Activated naive CD4-positive, alpha-beta T cell treated with Interleukin-2 at 50 U/mL for 16 hours (primary cell): ENCODE results near the gene NELFE.

Experiments used
- DNase-seq: peaks from one replicate; pipeline ENCODE4 v3.0.0-alpha.2; 2020

Gene NELFE

DNA sequence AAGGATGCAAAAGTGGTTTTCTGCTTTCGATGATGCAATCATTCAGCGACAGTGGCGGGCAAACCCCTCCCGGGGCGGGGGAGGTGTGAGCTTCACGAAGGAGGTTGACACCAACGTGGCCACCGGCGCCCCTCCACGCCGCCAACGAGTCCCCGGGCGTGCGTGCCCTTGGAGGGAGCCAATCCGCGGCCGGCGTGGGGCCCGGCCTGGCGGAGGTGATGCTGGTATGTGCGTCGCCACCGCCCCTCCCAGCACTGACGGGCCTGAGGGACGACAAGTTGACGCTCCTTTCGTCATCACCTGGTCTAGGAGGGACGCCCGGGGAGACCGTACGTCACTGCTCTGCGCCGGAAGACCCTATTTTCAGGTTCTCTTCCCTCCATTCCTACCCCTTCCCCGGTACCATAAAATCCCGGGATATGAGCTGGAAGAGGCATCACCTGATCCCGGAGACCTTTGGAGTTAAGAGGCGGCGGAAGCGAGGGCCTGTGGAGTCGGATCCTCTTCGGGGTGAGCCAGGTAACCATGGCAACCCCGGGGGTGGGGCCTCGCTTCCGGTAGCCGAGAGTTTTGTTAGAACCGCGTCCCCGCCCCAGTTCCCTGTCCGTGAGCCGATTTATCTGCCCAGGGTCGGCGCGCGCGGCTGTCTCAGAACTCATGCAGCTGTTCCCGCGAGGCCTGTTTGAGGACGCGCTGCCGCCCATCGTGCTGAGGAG, 13.4 kb upstream of the NELFE start, which contains the start of gene DXO:
Gene DXO (minus strand): TSS at position 146 of the 716 bp plus-strand sequence. CDS start 463 bp downstream, outside the sequence.
- DNase-seq: peak; percentile 97

DNA sequence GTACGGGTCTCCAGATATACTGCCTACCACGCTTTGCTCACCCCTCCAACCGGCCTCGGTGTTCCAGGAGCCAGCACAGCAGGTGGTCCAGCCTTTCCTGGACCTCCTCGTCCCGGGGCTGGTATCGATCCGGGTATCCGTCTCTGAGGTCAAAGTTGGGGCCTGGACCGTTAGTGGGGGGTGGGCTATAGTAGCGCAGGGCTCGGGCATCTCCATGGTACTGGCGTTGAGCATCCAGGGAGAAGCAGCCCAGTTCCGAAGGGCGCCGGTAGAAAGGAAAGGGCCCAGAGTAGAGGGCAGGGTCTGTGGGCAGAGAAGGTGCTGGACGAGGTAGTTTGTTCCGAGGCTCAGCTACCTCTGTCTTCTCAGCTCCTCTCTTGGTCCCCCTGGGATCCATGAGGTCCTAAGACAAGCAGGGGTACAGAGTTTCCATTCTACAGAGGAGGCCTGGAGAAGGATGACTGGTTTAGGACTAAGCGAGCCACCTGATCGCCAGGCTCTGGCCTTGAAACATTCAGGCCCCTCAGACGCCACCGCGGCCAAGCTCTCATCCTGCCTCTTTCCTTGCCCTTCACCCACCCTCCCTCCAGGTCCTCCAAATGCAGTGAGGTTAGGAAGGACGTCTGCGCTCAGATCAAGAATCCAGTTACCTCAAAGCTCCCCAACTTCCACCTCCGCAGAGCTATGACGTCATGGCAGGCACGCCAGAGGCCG, 12.7 kb upstream of the NELFE start:
- DNase-seq: no peak

DNA sequence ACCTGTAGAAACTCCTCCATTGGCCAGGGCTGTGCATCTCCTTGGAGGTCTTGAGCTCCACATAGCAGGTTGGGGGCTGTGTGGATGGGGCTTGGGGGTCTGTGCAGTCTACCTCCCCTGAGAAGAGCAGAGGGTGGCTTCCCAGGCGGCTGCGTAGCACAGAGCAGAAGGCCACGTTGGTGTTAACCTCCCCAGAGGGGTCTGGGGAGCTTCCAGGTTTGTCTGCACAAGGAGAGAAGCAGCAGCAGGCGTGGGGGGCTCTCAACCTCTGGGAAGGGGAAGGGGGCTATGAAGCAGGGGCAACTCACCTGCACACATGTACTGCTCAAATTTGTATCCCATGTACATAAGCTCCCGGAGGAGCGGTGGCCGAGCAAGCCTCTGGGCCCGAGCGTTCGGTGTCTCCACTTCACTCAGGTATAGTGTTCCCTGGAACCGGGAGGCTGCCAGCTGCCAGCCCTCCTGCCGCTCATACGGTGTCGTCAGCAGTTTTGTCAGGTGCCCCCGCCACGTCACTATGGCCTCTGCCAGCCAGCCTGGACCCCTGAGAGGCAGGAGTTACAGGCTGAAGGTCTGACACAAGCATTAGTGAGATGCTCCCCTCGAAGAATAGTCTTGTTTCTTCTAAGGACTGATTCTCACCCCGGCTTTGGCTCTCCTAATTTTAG, 12.0 kb upstream of the NELFE start:
- DNase-seq: no peak

DNA sequence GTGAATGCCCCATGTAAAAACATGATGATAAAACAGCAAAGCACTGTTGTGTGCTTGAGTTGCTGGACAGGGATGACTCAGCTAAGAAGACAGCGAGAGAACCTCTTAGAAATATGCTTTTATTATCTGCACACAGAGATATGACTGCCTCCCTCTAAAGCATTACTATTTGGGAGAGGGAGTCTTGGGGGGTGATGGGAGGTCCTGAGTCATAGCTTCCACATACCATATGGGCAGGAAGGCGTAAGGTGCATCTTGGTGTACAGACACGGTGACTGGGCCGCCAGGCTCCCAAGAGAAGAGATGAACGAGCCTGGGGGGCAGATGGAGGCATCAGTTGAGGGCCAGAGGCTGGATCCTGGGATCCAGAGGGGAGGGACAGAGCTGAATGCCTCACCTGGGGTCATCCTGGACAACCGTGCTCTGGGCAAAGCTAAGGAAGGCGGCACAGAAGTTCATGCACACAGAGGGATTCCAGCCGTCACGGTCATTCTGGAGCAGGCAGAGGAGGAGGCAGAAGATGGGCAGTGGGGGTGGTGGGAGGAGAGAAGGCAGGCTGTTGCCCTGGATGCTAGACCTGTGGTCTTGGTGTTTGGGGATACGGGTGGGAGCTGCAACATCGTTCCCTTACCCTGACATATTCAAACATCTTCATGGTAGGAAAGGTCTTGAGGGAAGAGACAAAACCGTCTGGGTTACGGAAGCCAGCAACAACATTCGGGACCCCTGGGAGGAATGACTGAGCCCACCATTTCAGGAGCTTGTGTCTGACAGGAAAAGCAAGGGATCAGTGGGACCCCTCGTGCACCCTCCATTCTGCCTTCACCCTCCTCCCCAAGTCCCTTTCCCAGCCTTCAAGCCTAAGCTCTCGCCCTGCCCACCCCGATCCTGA, 11.2 kb upstream of the NELFE start:
- DNase-seq: no peak

DNA sequence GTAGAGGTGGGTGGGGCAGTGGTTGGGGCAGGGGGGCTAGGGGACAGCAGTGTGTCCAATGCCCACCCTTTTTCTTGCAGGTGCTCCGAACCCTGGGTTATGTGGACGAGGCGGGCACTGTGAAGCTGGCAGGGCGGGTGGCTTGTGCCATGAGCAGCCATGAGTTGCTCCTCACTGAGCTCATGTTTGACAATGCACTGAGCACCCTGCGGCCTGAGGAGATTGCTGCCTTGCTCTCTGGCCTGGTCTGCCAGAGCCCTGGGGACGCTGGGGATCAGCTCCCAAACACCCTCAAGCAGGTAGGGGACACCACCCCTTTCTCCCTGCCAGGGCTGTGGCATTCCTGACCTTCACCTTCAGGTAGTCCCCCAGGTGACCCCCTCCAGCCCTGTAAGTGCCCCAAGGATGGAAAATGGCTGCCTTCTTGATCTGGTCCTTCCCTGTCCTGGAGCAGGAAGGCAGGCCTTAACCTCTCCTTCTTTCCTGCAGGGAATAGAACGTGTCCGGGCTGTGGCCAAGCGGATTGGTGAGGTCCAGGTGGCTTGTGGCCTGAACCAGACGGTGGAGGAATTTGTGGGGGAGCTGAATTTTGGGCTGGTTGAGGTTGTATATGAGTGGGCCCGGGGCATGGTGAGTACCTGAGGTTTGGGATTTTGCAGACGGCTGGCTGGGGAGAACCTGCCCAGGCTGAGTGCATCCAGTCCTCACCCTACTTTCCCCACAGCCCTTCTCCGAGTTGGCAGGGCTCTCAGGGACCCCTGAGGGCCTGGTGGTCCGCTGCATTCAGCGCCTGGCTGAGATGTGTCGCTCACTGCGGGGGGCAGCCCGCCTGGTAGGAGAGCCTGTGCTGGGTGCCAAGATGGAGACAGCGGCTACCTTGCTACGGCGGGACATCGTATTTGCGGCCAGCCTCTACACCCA, 10.3 kb upstream of the NELFE start:
- no peak for DNase-seq

DNA sequence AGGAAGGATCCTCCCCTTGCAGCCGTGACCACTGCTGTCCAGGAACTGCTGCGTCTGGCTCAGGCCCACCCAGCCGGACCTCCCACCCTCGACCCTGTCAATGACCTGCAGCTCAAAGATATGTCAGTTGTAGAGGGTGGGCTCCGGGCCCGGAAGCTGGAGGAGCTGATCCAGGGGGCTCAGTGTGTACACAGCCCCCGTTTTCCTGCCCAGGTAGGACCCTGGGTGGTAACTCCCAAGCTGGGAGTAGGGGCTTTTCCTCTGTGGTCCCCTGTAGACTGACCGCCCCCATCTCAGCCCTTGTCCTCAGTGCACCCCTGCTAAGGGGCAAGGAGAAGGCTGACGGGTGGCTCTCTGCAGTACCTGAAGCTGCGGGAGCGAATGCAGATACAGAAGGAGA, 9.6 kb upstream of the NELFE start:
- DNase-seq: no peak

DNA sequence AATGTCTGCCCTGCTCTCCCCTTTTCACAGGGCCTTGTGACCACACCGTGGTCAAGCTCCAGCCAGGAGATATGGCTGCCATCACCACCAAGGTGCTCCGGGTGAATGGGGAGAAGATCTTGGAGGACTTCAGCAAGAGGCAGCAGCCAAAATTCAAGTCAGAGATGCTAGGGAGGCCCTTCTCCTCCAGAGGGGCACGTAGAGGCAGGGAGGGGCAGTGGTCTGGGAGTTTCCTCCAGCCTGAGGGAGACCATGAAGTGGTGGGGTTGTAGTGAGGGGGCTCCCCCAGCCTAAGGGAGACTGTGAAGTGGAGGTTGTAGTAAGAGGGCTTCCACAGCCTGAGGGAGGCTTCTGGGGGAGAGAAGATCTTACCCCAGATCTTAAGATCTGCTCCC, 9.2 kb upstream of the NELFE start:
- no peak for DNase-seq

DNA sequence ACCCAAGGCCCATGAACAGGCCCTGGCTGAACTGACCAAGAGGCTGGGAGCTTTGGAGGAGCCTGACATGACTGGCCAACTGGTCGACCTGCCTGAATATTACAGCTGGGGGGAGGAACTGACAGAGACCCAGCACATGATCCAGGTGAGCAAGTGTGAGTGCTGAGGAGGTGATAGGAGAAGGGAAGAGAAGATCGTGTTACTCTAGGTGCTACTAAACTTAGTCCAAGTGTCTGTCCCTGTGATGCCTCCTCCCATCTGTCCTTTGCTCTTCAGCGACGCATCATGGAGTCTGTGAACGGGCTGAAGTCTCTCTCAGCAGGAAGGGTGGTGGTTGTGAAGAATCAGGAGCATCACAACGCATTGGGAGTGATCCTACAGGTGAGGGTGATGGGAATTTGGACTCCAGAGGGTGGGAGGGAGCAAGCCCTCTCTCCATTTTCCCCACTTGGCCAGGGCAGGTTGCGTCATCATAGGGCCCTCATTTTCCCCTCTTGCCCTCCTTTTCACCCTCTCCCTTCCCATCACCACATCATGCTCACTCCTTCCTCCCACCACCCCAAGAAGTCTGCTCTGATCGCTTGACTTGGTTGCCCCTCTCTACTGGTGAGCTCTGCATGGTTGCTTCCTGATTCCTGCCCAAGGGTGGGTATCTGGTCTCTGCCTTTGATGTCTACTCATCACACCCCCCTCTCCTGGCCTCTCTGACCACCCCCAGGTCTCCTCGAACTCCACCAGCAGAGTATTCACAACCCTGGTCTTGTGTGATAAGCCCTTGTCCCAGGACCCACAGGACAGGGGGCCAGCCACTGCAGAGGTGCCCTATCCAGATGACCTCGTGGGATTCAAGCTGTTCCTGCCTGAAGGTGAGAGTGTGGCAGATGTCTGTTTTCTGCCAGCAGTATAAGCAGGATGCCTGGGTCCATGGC, 8.5 kb upstream of the NELFE start:
- DNase-seq: no peak

DNA sequence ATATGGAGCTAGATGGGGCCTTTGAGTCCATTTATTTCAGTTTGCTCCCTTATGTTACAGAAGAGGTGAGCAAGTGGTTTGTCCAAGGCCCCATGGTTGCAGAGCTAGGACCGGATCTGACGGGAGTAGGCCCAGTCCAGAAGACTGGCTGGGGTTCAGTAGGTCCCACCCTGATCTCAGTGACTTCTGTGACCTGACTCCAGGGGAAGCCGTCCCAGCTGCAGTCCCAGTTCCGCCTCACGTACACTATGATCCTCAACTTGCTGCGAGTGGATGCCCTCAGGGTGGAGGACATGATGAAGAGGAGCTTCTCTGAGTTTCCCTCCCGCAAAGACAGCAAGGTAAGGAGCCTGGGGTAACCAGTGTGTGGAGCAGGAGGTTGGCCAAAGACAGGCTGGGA, 7.7 kb upstream of the NELFE start:
- DNase-seq: no peak

DNA sequence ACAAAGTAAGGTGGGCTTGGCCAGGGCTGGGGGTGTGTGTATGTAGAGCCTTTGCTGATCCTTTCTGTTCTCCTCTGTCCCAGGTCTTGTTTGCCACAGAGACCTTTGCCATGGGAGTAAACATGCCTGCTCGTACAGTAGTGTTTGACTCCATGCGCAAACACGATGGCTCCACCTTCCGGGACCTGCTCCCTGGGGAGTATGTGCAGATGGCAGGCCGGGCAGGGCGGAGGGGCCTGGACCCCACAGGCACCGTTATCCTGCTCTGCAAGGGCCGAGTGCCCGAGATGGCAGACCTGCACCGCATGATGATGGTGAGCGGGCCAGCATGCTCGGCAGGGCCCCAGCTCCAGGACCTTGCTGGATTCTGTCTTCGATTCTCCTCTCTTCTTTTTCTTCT, 6.9 kb upstream of the NELFE start:
- no peak for DNase-seq

DNA sequence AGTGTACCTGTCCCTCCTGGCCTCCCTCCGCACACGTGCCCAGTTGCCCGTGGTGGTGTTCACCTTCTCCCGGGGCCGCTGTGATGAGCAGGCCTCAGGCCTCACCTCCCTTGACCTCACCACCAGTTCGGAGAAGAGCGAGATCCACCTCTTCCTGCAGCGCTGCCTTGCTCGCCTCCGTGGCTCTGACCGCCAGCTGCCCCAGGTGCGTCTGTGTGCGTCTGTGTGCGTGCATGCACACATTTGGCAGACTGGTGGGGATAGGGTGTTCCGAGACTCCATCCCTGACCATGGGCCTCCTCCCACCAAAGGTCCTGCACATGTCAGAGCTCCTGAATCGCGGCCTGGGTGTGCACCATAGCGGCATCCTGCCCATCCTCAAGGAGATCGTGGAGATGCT, 5.2 kb upstream of the NELFE start:
- no peak for DNase-seq

DNA sequence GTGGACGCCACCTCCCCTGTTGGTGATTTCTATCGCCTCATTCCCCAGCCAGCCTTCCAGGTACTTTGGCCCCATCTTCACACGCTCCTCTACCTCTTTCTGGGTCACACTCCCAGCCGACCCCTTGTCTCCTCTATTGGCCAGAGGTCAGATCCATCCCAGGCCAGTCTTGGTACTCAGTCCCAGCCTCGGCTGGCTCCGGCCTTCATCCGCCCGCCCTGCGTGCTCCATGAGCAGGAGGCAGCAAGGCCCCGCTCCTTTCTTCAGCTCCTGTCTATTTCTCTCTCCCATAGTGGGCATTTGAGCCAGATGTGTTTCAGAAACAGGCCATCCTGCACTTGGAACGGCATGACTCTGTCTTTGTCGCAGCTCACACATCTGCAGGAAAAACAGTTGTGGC, 2.8 kb upstream of the NELFE start:
- no peak for DNase-seq

DNA sequence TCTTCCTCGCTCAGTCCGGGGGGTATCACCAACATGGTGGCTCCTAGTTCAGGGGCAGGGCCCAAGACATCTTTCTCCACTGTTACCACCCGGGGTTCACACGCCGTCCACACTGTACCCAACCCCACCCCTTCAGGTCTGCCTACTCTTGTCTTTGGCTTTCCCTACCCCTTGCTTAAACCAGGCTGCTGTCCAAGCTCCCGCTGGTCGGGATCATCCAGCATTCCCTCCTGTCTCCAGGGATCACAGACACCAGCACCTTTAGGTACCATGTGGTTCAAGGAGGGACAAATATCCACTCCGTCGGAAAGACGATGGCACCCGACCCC, 395 bp downstream of the NELFE start:
- no peak for DNase-seq

DNA sequence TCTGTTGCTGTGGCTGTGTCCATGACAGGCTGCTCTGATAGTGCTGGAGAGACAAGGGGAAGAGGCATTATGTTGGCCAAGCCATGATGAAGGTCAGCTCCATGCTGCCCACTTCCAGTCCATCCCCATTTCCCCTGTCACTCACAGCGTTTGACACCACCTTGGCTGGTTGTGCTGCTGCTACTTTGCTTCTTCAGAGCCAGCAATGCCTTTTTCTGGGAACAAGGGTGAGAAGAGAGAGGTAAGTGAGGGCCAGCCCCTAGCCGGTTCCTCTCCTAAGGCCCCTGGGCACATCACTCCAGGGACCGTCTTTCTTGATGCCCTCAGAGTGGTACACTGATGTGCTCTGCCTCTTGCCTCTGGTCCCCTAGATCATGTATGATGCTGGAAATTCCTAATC, 2.0 kb downstream of the NELFE start:
- DNase-seq: no peak

DNA sequence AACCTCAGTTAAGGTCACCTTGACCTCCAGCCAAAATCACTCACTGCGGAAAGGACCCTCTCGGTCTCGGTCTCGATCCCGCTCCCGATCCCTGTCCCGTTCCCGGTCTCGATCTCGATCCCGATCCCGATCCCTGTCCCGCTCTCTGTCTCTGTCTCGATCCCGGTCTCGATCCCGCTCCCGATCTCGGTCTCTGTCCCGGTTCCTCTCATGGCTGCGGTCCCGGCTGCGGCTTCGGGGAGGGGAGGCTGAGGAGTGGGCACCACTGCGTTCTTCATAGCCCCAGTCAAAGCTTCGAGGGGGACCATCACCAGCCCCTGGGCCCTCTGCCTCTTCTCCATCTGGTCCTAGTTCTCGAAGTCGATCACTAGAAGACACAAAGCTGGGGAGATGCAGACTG, 4.3 kb downstream of the NELFE start:
- no peak for DNase-seq

DNA sequence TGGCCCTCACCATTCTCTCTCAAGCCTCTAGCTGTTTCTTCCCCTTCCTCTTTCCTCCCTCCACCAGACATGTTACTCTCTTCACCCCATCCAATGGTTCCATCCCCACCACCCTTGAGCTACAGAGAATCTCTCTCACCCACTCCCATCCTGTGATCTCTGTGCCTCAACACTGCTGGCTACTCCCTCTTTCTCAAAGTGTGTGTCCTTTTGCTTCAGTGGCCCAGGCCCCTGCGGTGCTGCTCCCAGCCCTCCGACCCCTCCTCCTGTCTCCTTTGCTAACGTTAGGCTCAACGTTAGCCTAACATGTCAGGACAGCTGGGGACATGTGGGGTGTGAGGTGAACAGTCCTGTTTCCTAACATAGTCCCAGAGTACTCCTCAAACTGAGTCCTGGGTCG, 5.9 kb downstream of the NELFE start:
- DNase-seq: no peak

DNA sequence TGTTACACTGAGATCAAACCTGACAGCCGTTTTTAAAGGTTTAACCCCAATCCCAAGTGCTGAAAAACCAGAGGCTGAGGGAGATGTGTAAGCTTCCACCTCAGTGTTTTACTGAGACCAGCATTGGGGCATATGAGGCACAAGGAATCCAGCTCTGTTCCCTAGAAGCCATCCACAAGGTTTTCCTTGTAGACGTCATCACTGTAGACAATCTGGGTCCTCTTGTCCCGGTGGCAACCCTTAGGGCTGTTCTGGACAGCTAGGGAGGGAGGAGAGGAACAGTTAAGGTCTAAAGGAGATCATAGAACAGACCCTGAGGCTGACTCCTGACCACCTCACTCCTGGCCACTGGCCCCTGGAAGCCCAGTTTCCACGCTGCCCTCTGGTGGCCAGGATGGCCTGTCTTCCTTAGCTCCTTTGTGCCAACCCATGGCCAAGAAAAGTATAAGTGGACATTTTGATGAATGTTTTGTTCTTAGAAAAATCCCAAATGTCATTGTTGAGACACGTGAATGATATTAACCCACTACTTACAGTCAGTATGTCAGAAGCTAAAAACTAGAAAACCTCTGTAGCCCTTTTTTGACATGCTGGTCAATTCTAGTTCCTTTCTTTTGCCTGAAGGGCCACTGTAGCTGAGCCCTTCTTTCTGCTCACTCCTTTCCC, 6.5 kb downstream of the NELFE start:
- DNase-seq: peak; percentile 38

DNA sequence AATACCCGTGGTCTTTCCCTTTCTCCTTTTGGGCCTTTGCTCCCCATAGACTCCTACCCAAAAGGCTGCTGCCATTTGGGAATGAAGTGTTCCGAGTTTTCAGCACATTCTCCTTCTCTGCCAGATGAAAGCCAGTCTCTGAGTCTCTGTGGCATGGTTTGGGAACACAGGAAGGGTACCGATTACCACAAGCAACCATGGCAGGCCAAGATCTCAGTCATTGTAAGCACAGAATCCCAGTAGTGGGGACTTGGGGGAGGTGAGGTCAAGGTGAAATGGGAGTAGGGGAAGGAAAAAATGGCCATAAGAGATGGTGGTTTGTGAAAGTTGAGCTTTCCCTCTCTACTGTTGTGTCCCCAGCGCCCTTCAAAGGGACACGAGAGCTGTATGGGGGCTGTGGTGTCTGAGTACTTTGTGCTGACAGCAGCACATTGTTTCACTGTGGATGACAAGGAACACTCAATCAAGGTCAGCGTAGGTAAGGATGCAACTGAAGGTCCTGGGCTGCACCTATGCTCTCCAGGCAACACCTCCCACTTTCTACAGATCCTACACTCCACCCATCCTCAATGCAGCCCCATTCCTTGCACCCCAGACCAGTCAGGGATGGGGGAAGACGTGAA, 8.7 kb downstream of the NELFE start:
- no peak for DNase-seq

DNA sequence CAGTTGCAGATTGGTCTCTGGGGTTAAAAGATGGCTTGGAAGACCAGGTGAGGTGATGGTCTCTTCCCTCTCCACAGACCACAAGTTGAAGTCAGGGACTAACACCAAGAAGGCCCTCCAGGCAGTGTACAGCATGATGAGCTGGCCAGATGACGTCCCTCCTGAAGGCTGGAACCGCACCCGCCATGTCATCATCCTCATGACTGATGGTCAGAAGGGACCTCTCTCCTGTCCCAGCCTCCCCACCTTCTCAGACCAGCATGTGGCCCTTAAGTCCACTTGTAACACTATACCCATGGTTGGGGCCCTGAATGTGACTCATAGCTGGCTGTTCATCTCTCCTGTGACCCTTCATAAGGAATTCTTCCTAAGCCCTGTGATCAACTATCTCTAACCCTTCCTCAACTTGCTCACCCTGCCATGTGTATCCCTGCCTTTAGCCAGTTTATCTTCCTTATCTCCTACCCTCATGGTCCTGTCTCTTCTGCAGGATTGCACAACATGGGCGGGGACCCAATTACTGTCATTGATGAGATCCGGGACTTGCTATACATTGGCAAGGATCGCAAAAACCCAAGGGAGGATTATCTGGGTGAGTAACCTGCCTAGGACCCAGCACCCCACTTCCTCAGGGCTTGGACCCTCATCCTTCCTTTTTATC, 9.9 kb downstream of the NELFE start:
- no peak for DNase-seq
